ENCODE results near the gene MAP7. TPM values are rescaled to one million over a fixed set of nuclear protein-coding genes. Genes with fewer than 3 reads are reported as not detected.
A peak's percentile ranks its signal among the peaks of the same experiment; 100 is the strongest.

MAP7 gene
- total and polyA plus RNA-seq, 9 of the 15 experiments (the other 6 are each of a cell fraction or from before 2014, with no cell fraction given): 0.76 to 7.7 (median 3.9) TPM

- no peak overlapping the region for H3K27ac ChIP-seq (ENCODE audit: extremely low read depth, low read depth, low read length)
- no peak for ATAC-seq
- intact Hi-C loops (cut with micrococcal nuclease): no loop called here
- H3K9ac ChIP-seq (ENCODE audit: insufficient read depth in 1 of 2, low read depth in 2 of 2, low read length in 2 of 2): no peak overlapping the region
- POLR2A ChIA-PET: interaction anchor here (0.8 kb wide), 1 partner anchor 9 kb away, joined by 3 read pairs; no protein-coding TSS in a partner anchor
- no peaks in the 10 kb centered on the region for H4K20me1 ChIP-seq (replicated peaks; ENCODE audit: control insufficient read depth, insufficient read depth, low read length)
- no peaks in the 10 kb centered on the region; a peak in 1 of 5 replicates for H3K4me1 ChIP-seq (replicated peaks in 1 of 2; ENCODE audit: control insufficient read depth in 2 of 2, insufficient read depth in 2 of 2, low read length in 2 of 2)
- 38% methylated on average over 2 of the region's 2 CpGs for WGBS (ENCODE audit: insufficient coverage, low coverage, missing lambda C conversion rate)
- no peaks in the 10 kb centered on the region for H3K9me3 ChIP-seq (replicated peaks; ENCODE audit: control insufficient read depth, insufficient read depth, low read depth, low read length)
- no peak for DNase-seq (ENCODE audit: extremely low read depth in 1 of 4, low spot score in 3 of 4)
- H3K27me3 ChIP-seq (ENCODE audit: control insufficient read depth in 2 of 2, insufficient read depth in 2 of 2, low read length in 2 of 2): no peaks in the 10 kb centered on the region; a peak in 1 of 5 replicates
- TF ChIP-seq NR4A1 (CRISPR knock-in tag; IDR thresholded peaks at IDR 0.05): no peak
- no peak for TF ChIP-seq NR4A1 (tag; IDR thresholded peaks at IDR 0.05)
- no peak for TF ChIP-seq TCF7 (IDR thresholded peaks at IDR 0.05; ENCODE audit: borderline replicate concordance)
- no peak for TF ChIP-seq NFYB (IDR thresholded peaks at IDR 0.05; ENCODE audit: extremely low read depth, insufficient read length)
- CTCF ChIA-PET (ENCODE audit: low intra/inter-chr PET ratio): no interaction called here
- FAIRE-seq: no peak
- no peaks in the 10 kb centered on the region for H3K9me1 ChIP-seq (ENCODE audit: control insufficient read depth, insufficient read depth, low read length)
- in situ Hi-C loops (cut with MboI): no loop called here
- no peaks in the 10 kb centered on the region for H3K79me2 ChIP-seq (ENCODE audit: control insufficient read depth, insufficient read depth, low read length)
- H3K36me3 ChIP-seq (ENCODE audit: control insufficient read depth, insufficient read depth, low read length): no peaks in the 10 kb centered on the region
- H3K4me3 ChIP-seq: no peak overlapping the region
- no TSS peak for BruUV-seq (replicated peaks)
- H3K4me2 ChIP-seq (ENCODE audit: insufficient read depth, low read length): no peak overlapping the region
- H2AFZ ChIP-seq (ENCODE audit: low read depth, low read length): no peak overlapping the region
These were observed 104.1 kb downstream of the MAP7 start for GRCh38 chr6:136446145-136446544.

GRCh38 chr6:136445063-136445462 lies 105.2 kb downstream of the MAP7 start:
- 4% methylated on average over 3 of the region's 3 CpGs for WGBS (ENCODE audit: insufficient coverage, low coverage, missing lambda C conversion rate)
- intact Hi-C loops (cut with micrococcal nuclease): no loop called here
- FAIRE-seq: no peak
- TF ChIP-seq FUS (optimal IDR thresholded peaks at IDR 0.05; ENCODE audit: low read depth, low read length) (no peak), MAFG (tag; conservative IDR thresholded peaks at IDR 0.05) (0 out of 2 replicates have a peak, but pooled peaks have one; percentile 15), ZEB2 (IDR thresholded peaks at IDR 0.05) (no peak), ZBTB2 (IDR thresholded peaks at IDR 0.05) (no peak), ZNF23 (CRISPR knock-in tag; IDR thresholded peaks at IDR 0.05) (no peak), ZNF57 (CRISPR knock-in tag; IDR thresholded peaks at IDR 0.05) (no peak), BRD9 (IDR thresholded peaks at IDR 0.05; ENCODE audit: low read depth, partially characterized antibody) (no peak), RHOXF2B (CRISPR knock-in tag; conservative IDR thresholded peaks at IDR 0.05) (no peak), CEBPZ (IDR thresholded peaks at IDR 0.05; ENCODE audit: borderline replicate concordance, low read depth, low read length) (no peak)

More at GRCh38 chr6:136445063-136445462, 105.2 kb downstream of the MAP7 start:
- Histone ChIP-seq H2AFZ (ENCODE audit: low read depth, low read length) (no peak overlapping the region), H3K79me2 (ENCODE audit: control insufficient read depth, insufficient read depth, low read length) (no peaks in the 10 kb centered on the region), H3K27me3 (ENCODE audit: control insufficient read depth in 2 of 2, insufficient read depth in 2 of 2, low read length in 2 of 2) (no peaks in the 10 kb centered on the region; a peak in 1 of 5 replicates), H3K4me1 (replicated peaks in 1 of 2; ENCODE audit: control insufficient read depth in 2 of 2, insufficient read depth in 2 of 2, low read length in 2 of 2) (peaks cover 0 to 1% of the 10 kb centered on the region in 2 experiments; a peak in 1 of 5 replicates), H3K4me2 (ENCODE audit: insufficient read depth, low read length) (no peak overlapping the region), H3K4me3 (no peak overlapping the region), H3K27ac (ENCODE audit: extremely low read depth, low read depth, low read length) (no peak overlapping the region), H3K9ac (ENCODE audit: insufficient read depth in 1 of 2, low read depth in 2 of 2, low read length in 2 of 2) (no peak overlapping the region), H3K36me3 (ENCODE audit: control insufficient read depth, insufficient read depth, low read length) (no peaks in the 10 kb centered on the region), H3K9me1 (ENCODE audit: control insufficient read depth, insufficient read depth, low read length) (no peaks in the 10 kb centered on the region), H3K9me3 (replicated peaks; ENCODE audit: control insufficient read depth, insufficient read depth, low read depth, low read length) (no peaks in the 10 kb centered on the region), H4K20me1 (replicated peaks; ENCODE audit: control insufficient read depth, insufficient read depth, low read length) (no peaks in the 10 kb centered on the region)
- DNase-seq (ENCODE audit: extremely low read depth in 1 of 4, low spot score in 3 of 4) (no peak), ATAC-seq (0 out of 3 replicates have a peak, but pooled peaks have one; percentile 31)
- ChIA-PET CTCF (ENCODE audit: low intra/inter-chr PET ratio) (no interaction called here), POLR2A (interaction anchor here (1.0 to 1.4 kb wide), 3 partner anchors 10 to 46 kb away, joined by 3 read pairs; no protein-coding TSS in a partner anchor)
- in situ Hi-C loops (cut with MboI): no loop called here
- BruUV-seq (replicated peaks): no TSS peak
